NAMALWA (cell line): ENCODE data around the gene JOSD2.

Experiments used
- DNase-seq: peaks from one replicate; pipeline ENCODE4 v3.0.0-alpha.2; 2015; ENCODE audit warnings: low spot score

The JOSD2 gene

DNA sequence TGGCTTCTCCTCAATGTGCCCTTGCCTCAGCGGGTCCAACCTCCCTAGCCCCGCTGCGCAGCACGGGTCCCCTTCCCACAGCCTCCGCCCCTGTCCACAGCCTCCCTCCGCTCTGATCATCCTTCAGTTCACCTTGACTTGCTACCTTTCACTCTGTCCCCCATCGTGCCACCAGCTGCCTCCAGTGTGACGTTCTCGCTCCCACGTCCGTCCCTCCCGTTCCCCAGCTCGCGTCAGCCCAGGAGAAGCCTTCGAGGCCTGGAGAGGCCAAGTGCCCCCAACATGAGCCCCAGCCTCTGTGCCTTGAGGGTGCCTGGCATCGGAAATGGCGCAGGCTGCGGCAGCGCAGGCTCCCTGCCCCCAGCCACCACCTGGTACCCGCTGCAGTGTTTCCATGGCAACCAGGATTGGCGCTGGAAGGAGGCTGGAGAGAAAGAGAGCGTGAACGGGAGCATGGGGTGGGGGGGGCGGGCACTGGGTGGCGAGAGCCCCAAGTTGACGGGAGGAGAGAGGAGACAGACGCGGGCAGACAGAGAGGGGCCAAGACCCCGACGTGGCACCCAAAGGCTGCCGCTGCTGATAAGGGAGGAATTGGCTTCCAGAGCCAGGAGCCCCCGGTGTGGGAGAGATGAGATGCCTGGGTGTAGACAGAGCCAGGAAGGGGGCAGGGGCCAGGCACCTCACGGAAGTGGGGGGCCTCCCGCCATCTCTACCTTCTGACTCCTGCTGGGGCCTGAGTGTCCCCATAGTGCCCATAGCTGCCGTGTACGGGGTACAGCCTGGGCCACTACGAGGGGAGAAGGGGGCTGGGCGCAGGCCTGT lies 3.6 kb upstream of the JOSD2 start:
- no peak for DNase-seq

DNA sequence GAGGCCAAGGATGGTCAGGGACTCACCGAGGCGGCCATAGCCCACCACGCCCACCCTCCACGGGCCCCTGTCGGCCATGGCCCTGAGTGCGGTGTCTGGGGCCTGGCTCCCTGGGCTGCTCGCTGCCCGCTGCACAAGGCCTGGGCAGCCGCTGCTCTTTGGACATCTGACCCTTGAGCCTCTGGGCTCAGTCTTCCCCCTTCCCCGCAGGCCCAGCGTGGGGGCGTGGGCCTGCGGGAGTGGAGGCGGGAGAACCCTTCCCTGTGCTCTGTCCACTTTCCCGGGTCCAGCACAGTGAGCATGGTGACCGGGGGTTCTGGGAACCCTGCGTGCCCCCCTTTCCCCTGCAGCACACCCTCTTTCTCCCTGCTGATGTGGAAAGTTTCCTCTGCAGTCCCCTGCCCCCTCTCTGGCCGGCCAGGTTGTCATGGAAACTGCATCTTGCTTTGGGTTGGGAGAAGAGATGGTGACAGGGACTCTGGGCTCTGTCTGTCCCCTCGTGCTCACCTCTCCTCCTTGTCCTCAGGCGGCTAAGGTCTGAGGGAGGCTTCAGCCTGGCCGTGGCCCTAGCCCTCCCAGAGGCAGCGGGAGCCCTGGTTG lies 2.9 kb upstream of the JOSD2 start, which contains the start of gene ASPDH:
Gene ASPDH (minus strand): TSS at position 168 of the 600 bp plus-strand sequence. CDS start 90 bp downstream, at position 78.
- no peak for DNase-seq

DNA sequence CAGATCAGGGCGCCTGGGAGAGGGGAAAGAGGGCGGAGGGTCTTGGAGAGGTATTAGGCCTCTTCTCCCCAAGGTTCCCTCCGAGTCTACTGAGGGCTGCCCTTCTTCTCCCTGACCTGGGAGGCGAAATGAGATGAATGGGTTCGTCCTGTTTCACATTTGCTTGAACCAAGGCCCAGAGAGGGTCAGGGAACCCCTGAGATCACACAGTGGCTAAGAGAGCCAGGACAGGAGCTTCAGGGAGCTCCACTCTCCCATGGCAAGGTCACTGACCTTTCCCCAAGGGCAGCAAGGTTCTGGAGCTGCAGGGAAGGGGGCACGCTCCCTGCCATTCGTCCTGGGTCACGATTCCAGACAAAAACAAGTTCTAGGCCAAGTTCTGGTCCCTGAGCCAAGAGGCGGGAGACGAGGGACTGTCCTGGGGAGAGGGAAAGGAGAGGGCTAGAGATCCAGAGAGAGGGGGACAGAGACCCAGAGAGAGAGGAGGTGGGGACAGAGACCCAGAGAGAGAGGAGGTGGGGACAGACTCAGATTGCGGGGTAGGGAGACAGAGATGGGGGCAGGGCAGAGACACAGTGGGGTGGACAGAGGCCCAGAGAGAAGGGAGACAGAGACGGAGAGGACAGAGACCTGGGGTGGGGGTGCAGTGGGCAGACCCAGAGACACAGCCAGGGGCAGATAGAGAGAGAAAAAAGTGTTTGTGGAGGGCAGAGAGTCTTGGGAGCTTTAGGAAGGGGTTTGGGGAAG lies 2.2 kb upstream of the JOSD2 start:
- no peak for DNase-seq

DNA sequence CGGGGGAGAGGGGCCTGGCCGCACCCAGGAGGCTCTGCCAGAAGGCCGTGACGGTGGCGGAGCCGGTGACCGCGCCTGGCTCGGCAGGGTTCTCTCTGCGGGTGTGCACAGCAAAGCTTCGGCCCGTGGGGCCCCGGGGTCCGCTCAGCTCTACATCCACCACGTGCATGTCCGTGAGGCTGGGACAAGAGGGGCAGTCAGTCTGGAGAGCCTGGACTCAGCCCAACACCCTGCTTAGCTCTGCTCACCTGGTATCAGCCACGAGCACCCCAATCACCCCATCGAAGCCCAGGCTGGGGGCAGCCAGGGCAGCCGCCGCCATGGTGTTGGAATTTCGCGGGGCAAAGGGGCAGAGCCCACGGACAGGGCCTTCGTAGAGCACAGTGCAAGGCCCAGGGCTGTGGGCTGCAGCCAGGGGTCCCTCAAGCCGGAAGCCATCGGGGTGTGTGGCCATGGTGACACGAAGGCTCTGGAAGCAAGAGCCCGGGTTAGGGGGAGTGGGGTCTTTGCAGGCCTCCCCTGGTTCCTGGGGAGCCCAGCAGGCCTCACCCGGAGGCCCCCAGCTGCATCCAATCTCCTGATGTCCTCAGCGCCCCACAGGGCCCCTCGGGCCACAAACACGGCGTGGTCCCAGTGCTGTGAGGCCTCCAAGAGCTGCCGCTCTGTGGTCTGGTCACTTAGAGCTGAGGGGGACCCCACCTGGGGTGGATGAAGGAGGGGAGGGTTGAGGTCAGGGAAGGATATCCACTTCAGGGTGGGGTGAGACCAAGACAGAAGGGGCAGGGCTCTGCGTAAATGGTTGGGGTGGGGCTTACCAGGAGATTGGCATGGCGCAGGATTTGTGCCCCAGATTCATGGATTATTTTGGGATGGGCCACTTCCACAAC lies 1.4 kb upstream of the JOSD2 start:
- no peak for DNase-seq

DNA sequence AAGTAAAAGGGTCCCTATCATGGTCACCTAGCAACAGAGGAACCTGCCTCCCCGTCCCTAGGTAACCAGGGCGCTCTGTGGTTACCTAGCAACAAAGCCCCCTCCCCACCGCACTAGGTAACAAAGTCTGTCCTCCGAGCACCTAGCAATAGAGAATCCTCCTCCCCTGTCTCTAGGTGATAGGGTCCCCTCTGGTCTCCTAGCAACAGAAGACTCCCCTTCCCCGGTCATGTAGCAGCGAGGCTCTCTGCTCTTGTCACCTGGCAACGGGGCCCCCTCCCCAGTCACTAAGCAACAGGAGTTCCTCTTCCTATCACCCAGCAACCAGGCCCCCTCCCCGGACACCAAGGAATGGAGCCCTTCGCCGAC lies 307 bp downstream of the JOSD2 start:
- no peak for DNase-seq

DNA sequence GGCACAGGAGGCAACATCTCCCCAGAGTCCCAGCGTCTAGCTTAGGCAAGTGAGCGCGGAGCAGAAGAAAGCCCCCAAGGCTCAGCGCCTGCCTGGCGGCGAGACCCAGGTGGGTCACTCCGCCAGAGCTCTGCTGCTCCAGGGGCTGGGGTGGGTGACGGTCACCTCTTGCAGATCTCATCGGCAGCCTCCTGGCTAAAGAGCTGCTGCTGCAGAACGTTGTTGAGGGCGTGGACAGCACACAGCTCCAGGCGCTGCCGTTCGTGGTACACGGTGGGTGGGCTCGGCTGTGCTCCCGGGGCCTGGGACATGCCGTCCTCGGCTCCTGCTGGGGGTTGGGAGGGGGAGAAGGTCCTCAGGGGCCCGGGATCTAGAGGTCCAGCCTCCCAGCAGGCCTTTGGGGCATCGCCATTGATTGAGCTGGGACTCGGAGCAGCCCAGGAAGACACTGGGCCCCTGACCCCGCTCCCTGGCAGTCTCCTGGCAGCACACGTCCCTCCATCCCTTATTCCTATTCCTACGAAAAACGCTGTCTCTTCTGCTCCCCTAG lies 795 bp downstream of the JOSD2 start:
- DNase-seq: no peak

DNA sequence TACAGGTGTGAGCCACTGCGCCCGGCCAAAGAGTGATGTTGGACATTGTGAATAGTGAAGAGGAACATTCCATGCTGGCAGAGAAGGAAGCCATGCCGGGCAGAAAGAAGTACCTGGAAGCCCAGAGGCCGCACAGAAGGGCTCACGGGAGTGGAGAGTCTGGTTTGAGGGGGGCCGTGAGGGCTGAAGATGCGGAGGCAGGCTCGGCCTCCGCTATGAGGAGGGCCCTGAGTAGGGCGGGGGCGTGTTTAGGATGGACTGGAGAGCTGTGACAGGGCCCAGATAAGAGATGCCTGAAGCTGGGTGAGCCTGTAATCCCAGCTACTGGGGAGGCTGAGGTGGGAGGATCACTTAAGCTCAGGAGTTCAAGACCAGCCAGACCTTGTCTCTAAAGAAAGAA lies 1.6 kb downstream of the JOSD2 start:
- DNase-seq: no peak

DNA sequence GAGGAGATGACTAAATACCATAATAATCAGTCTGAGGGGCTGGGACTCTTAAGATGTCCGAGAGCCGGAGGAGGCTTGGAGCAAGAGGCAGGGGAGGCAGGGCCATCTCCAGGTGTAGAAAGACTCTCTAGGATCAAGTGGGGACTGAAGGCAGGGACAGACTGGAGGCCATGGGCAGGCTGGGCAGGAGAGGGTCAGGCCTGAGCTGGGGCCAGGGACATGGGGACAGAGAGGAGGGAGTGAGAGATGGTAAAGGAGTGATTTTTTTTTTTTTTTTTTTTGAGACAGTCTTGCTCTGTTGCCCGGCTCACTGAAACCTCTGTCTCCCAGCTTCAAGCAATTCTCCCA lies 2.2 kb downstream of the JOSD2 start:
- DNase-seq: no peak

DNA sequence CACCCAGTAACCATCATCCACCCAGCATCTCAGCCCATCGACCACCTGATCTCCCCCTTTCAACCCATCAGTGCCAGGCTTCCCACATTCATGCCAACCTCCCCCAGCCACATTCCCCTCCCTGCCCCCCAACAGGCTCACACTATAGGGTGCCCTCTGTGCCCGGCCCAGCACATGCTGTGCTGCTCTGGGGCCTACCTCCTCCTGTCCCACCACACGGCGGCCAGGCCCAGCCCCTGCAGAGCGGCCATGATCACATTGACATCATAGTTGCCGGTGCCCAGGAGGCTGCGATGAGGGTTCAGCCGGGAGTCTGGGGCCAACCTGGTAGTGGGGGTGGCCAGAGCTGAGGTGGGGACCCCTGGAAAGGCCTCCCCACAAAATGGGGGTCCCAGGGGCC lies 3.6 kb downstream of the JOSD2 start:
- DNase-seq: no peak

DNA sequence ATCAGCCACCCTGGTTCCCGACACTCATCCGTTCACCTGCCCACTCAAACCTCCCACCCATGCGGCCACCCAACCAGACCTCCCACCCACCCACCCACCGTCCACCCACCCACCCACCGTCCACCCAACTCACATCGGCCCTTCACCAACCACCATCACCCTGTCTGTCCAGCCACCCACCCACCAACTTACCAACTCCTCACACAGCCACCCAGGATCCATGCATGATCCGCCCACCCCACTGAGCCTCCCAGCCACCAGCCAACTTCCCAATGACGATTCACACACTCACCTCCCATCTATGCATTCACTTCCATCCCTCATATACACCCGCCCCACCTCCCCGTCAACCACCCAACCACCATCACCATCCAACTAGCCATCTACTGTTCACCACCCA lies 4.3 kb downstream of the JOSD2 start:
- no peak for DNase-seq

DNA sequence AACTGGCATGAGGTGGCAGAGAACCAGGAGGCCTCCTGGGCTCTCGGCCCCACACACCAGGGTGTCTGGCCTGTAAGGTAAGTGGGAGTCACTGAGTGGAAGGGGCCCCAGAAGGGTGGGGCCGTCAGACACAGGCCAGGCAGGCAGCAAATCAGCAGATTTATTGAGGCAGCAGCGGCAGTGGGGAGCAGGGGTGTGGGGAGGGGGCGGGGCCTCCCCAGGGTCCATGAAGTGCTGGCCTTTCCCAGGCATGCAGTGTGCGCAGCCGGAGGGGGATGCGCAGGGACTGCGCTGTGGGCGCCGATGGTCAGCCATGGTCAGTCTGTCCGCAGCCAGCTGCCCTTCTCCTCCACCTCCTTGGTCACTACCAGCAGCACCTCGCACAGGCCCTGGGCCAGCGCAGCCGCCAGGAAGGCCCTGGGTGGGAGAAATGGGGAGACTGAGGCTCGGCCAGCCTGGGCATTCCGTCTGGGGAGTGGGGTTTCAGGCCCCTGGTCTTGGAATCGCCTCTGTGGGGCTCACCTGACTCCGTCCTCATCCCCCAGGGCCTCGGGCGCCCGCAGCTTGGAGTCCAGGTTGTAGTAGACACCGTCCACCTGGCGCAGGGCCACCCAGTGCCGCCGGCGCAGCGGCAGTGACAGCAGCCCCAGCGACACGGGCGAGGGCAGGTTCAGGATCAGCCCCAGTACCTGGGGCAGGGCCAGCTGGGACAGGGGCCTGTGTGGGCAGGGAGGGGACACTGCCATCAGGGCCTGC lies 5.0 kb downstream of the JOSD2 start:
- DNase-seq: no peak

DNA sequence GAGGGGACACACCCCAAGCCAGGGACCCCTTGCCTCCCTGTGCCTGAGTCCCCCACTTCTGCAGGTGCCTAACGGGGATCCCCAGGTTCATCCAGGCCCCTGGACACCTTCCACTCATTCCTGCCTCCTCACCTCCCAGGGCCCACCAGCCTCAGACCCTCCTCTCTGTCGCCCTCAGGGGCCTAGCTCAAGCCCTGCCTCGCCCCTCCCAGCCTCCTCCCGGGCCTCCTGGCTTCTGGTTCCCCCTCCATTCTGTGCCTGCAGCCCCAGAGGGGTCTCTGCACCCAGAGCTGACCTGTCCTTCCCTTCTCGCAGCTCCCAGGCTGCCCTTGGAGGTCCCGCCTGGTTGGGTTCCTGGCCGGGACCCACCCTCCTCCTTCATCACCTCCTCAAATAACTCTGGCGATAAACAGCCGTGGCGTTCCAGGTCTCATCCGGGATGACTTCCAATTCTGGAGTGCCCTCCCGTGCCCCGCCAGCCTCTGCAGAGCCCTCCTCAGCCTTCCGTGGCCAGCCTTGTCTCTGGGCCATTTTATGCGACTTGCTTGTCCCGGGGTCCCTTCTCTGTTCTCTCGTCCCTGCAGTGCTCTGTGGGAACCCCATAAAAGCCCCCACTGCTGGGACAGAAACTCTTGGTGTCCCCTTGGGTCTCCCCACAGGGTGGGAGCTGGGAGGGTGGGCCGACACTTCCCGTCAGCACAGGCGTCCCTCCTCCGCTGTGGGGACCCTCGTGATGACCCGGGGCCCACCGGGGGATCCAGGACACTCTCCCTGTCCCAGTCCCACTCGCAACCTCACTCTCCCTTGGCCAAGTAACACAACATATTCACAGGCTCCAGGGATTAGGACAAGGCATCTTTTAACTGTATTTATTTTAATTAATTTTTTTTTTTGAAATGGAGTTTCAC lies 9.2 kb downstream of the JOSD2 start:
- no peak for DNase-seq

DNA sequence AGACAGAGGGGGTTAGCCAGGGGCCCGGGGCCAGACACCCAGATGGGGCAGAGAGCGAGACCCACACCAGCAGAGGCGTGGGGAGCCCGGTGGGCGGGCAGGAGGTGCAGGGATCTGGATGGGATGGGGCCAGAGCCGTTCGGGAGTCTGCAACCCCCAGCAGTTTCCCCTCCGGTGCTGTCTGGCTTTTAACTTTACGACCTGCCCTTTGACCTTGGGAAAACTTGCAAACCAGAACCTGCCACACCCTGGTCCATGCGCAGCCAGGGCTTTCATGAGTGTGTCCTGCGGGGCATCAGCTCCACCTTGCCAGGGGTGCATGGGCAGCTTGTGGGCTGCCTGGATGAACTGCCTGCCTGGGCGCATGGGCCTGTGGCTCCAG lies 9.8 kb downstream of the JOSD2 start:
- DNase-seq: no peak

DNA sequence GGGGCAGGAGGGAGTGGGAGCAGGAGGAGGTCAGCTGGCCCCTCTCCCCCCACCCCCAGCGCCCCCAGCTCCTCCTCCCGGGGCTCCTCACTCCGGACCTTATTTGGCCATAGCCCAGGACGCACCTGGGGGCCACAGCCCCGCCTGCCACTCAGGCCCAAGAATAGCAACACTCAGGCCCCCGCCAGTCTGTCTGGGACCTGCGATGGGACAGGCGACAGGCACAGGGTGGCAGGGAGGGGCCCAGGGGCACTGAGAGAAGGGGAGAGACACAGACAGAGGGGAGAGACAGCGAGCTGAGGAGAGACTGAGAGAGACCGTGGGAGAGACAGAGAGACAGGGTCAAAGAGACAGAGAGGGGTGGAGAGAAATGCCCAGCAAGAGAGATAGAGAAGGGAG lies 10.2 kb downstream of the JOSD2 start:
- peak; percentile 54 for DNase-seq

DNA sequence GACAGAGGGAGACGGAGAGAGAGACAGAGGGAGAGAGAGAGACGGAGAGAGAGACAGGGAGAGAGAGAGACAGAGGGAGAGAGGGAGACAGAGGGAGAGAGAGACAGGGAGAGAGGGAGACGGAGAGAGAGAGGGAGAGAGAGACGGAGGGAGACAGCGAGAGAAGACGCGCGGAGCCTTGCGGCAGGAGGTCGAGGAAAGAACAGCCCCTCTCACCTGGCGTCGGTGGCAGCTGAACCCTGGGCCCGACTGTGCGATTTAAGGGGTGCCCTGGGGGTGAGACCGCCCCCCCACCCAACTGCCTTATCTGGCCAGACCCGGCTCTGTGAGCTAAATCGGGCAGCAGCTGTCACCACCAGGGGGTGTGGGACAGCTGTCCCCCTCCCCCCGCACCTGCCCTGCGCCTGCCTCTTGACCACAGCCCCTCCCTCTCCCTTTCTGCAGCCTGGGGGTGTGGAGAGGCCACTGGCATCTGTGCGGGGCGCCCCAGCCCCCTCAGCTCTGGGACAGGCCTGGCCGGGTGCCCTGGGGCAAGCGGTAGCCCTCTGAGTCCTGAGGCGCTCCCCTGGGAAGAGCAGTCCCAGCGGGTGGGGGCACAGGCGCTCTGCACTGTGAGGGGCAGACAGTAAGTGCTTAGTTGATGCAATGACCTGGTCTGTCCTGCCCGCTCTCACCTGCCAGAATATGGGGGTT lies 10.8 kb downstream of the JOSD2 start:
- DNase-seq: peak; percentile 77

DNA sequence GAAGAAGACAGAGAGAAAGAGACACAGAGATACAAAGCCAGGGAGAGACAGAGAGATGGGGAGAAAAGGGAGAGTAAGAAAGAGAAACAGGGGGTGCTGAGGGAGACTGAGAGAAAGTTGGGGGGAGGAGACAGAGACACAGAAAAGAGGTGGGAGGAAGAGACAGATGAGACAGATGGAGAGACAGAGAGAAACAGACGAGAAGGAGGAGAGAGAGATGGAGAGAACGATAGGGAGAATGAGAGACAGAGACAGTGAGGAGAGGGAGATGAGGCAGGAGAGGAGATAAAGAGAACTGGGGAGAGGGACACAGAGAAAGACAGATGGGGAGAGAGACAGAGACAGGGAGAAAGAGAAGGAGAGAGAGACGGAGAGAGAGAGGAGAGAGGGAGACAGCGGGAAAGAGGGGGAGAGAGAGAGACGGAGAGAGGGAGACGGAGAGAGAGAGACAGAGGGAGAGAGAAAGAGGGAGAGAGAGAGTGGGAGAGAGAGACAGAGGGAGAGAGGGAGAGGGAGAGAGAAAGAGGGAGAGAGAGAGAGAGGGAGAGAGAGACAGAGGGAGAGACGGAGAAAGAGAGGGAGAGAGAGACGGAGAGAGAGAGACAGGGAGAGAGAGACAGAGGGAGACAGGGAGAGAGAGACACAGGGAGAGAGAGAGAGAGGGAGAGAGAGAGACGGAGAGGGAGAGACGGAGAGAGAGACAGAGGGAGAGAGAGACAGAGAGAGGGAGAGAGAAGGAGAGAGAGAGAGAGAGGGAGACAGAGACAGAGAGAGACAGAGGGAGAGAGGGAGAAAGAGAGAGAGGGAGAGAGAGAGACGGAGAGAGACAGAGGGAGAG lies 12.6 kb downstream of the JOSD2 start:
- DNase-seq: no peak

DNA sequence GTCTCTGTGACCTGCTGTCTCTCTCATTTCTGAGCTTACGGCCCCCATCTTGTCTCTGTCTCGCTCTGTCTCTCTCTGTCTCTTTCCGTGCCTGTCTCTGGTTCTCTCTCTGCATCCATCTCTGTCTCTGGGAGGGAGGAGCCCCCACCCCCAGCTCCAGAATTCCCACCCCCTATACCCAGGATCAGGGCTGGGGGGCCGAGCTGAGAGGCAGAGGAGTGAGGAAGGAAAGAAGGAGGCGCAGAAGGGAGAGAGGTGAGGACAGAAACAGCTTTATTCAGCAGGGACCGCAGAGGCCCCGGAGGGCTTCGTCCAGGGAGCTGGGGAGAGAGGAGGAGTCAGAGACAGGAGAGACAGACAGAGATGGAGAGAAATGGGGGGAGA lies 14.0 kb downstream of the JOSD2 start:
- no peak for DNase-seq

DNA sequence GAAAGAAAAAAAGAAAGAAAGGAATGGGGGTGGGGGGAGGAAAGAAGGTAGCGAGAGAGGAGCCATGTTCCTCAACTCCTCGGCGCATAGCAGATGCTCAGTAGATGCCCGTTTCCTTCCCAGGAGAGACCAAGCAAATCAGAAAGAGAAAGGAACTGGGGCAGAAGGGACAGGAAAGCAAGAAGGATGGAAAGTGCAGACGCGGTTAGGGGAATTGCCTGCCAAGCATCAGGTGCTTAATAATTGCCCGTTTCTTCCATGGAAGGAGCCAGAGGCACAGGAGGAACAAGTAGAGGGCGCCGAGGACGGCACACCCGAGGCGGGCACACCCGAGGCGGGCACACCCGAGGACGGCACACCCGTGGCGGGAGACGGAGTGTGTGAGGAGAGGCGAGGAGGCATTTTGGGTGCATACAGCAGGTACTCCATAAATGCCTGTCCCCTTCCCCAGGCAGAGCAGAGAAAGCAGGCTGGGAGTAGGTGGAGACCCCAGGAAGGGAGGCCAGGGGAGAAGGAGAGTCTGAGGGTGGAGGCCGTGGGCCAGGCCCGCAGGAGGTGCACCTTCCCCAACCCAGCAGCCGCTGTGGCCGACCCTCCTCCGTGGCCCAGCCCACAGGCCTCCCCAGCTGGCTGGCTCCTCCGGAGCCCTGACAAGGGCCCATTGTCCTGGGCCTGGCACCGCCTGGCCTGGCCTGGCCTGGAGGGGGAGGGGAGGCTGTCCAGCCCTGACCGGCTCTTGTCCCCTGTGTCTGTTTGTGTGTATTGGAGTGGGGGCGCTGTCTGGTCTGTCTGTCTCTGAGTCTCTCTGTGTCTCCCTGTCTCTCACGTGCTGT lies 14.6 kb downstream of the JOSD2 start:
- no peak for DNase-seq
